ENCODE measurements around the gene CINP.
"Not testable (repeated sequence)": the region's sequence is repeated elsewhere in the genome, so short reads cannot be mapped to it uniquely, and the experiment has no call there.

The CINP gene

GRCh38 chr14:102356280-102356679 is 6.4 kb downstream of the CINP start:
- no peak for DNase-seq (ENCODE audit: extremely low read depth, low read depth)
- TF ChIP-seq CTCF (IDR thresholded peaks at IDR 0.05; ENCODE audit: low read depth, low read length): no peak

DNA sequence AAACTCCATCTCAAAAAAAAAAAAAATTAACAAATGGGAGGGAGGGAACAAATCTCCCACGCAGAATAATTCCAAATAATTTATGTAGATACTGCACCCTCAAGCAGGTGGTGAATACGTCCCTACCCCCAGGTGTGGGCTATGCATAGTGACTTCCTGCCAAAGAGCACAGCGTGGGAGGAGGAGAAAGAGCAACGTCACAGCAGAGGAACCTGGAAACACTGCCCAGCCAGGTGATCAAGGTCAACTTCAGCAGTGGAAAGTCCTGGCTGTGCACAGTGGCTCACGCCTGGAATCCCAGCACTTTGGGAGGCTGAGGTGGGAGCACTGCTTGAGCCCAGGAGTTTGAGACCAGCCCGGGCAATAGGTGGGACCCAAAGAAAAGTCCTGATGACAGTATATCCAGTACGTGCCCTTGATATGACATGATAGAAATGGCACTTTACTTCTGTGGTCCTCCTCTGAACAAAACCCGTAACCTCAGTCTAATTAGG is 9.5 kb downstream of the CINP start:
- TF ChIP-seq CTCF (IDR thresholded peaks at IDR 0.05; ENCODE audit: low read depth, low read length): no peak
- no peak for DNase-seq (ENCODE audit: extremely low read depth, low read depth)

DNA sequence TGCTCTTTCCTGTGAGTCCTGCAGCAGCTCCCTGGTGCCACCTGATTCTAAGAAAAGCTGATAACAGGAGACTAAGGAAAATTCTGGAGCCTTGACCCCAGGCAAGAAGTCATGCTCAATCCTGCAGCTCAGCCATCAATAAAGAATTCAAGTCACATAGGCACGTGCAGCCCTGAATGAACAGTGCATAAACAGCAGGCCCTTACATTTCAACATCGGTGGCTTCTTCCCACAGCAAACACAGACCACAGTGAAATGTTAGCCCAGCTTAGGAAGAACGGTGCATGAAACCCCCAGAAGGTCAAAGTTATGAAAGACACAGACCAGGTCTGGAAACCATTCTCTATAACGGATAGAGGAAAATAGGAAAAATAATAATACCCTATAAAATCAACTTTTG is 10.5 kb downstream of the CINP start:
- no peak for DNase-seq (ENCODE audit: extremely low read depth, low read depth)
- no peak for TF ChIP-seq CTCF (IDR thresholded peaks at IDR 0.05; ENCODE audit: low read depth, low read length)

GRCh38 chr14:102351593-102351992 is 11.1 kb downstream of the CINP start:
- DNase-seq (ENCODE audit: extremely low read depth, low read depth): not testable (repeated sequence)

- TF ChIP-seq CTCF (IDR thresholded peaks at IDR 0.05; ENCODE audit: low read depth, low read length): no peak
Measured at GRCh38 chr14:102351023-102351422, 11.7 kb downstream of the CINP start.

DNA sequence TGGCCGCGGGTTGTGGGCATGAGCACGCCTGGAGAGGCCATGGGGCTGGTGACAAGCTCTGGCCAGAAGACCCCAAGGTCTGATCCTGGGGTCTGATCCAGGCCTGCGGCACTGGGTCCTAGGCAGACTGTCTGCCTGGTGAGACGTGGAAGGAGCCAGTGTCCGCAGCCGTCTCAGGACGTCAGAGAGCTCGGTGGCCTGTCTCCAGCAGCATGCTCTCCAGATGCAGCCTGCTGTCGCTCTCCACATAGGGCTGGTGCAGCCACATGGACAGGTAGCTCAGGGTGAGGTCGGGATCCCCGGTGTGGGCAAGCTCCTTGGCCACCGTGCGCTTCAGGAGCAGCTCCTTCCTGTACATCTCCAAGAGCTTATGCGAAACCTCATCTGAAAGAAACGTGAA is 14.3 kb downstream of the CINP start:
- DNase-seq (ENCODE audit: extremely low read depth, low read depth): no peak
- TF ChIP-seq CTCF (IDR thresholded peaks at IDR 0.05; ENCODE audit: low read depth, low read length): no peak

More at GRCh38 chr14:102351023-102351422, 11.7 kb downstream of the CINP start:
- no peak for DNase-seq (ENCODE audit: extremely low read depth, low read depth)

- TF ChIP-seq CTCF (IDR thresholded peaks at IDR 0.05; ENCODE audit: low read depth, low read length): no peak
Measured at GRCh38 chr14:102346645-102347044, 16.0 kb downstream of the CINP start.

GRCh38 chr14:102345232-102345631 is 17.5 kb downstream of the CINP start:
- no peak for TF ChIP-seq CTCF (IDR thresholded peaks at IDR 0.05; ENCODE audit: low read depth, low read length)
- no peak for DNase-seq (ENCODE audit: extremely low read depth, low read depth)

More at GRCh38 chr14:102346645-102347044, 16.0 kb downstream of the CINP start:
- no peak for DNase-seq (ENCODE audit: extremely low read depth, low read depth)

Data from AG09319 (cell line).